ENCODE results near the gene CDH12.
"Not testable (repeated sequence)": the region's sequence is repeated elsewhere in the genome, so short reads cannot be mapped to it uniquely, and the experiment has no call there.

- TF ChIP-seq POLR2AphosphoS5 (IDR thresholded peaks at IDR 0.05); CTCF (IDR thresholded peaks at IDR 0.05 in 8 of 11, conservative IDR thresholded peaks at IDR 0.05 in 3 of 11); POLR2A (IDR thresholded peaks at IDR 0.05): not testable (repeated sequence)
Observed at GRCh38 chr5:22188651-22189050, 664.5 kb downstream of the CDH12 start.
